ENCODE measurements around the gene JMJD1C. TPM values are rescaled to one million over a fixed set of nuclear protein-coding genes. Genes with fewer than 3 reads are reported as not detected.

Gene JMJD1C
- total and polyA plus RNA-seq, 2 donors (not counting 3 experiments of a cell fraction or from before 2014, with no cell fraction given) = 32.1 to 97.1 TPM

GRCh38 chr10:63120554-63120953, 345.2 kb downstream of the JMJD1C start:
- Histone ChIP-seq H3K4me3 (replicated peaks in 1 of 3; ENCODE audit: insufficient read depth in 1 of 3, low read depth in 1 of 3, low read length in 3 of 3) (no peak overlapping the region), H3K27me3 (ENCODE audit: control insufficient read depth in 2 of 2, insufficient read depth in 2 of 2, low read length in 2 of 2) (no peaks in the 10 kb centered on the region), H2AFZ (ENCODE audit: low read depth, low read length) (no peak overlapping the region), H3K9me3 (replicated peaks; ENCODE audit: control insufficient read depth, insufficient read depth, low read length) (no peaks in the 10 kb centered on the region), H3K27ac (ENCODE audit: insufficient read depth, low read depth, low read length) (no peak overlapping the region), H3K4me2 (ENCODE audit: insufficient read depth, low read length) (no peak overlapping the region), H3K9me1 (replicated peaks; ENCODE audit: control insufficient read depth, extremely low read depth, insufficient read depth, low read length) (no peaks in the 10 kb centered on the region), H4K20me1 (replicated peaks; ENCODE audit: control insufficient read depth, extremely low read depth, insufficient read depth, low read length) (no peaks in the 10 kb centered on the region), H3K79me2 (ENCODE audit: control insufficient read depth, insufficient read depth, low read length) (no peaks in the 10 kb centered on the region), H3K36me3 (ENCODE audit: control insufficient read depth in 2 of 2, extremely low read depth in 1 of 2, insufficient read depth in 2 of 2, low read length in 2 of 2) (no peaks in the 10 kb centered on the region), H3K9ac (replicated peaks; ENCODE audit: extremely low read depth, insufficient read depth, low read length) (no peak overlapping the region), H3K4me1 (ENCODE audit: control insufficient read depth, extremely low read depth, insufficient read depth, low read length) (no peaks in the 10 kb centered on the region)
- FAIRE-seq = no peak
- BruUV-seq (replicated peaks) = no TSS peak
- TF ChIP-seq MYC (IDR thresholded peaks at IDR 0.05; ENCODE audit: low read depth, low read length) (no peak), FOS (IDR thresholded peaks at IDR 0.05; ENCODE audit: borderline replicate concordance, insufficient read depth, low read length) (no peak), POLR2AphosphoS5 (IDR thresholded peaks at IDR 0.05; ENCODE audit: insufficient read depth, low read depth, low read length) (no peak), POLR2A (IDR thresholded peaks at IDR 0.05; ENCODE audit: low read depth, low read length) (no peak), GATA2 (IDR thresholded peaks at IDR 0.05; ENCODE audit: insufficient read depth, insufficient read length, low read depth, low read length) (no peak), EZH2 (IDR thresholded peaks at IDR 0.05; ENCODE audit: borderline replicate concordance, low read depth, low read length, severe bottlenecking) (no peak), JUN (IDR thresholded peaks at IDR 0.05; ENCODE audit: borderline replicate concordance, insufficient read depth, insufficient read length, low read depth) (no peak)
- TF ChIP-seq, protein P1, sequence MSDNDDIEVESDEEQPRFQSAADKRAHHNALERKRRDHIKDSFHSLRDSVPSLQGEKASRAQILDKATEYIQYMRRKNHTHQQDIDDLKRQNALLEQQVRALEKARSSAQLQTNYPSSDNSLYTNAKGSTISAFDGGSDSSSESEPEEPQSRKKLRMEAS (IDR thresholded peaks at IDR 0.05; ENCODE audit: insufficient read depth, insufficient read length) = no peak
- TF ChIP-seq, protein P2, sequence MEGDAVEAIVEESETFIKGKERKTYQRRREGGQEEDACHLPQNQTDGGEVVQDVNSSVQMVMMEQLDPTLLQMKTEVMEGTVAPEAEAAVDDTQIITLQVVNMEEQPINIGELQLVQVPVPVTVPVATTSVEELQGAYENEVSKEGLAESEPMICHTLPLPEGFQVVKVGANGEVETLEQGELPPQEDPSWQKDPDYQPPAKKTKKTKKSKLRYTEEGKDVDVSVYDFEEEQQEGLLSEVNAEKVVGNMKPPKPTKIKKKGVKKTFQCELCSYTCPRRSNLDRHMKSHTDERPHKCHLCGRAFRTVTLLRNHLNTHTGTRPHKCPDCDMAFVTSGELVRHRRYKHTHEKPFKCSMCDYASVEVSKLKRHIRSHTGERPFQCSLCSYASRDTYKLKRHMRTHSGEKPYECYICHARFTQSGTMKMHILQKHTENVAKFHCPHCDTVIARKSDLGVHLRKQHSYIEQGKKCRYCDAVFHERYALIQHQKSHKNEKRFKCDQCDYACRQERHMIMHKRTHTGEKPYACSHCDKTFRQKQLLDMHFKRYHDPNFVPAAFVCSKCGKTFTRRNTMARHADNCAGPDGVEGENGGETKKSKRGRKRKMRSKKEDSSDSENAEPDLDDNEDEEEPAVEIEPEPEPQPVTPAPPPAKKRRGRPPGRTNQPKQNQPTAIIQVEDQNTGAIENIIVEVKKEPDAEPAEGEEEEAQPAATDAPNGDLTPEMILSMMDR (IDR thresholded peaks at IDR 0.05; ENCODE audit: extremely low read depth in 1 of 2, insufficient read depth in 1 of 2, low read depth in 1 of 2, low read length in 2 of 2) = no peak
- ChIA-PET CTCF (no interaction called here), POLR2A (no interaction called here)
- intact Hi-C loops (cut with micrococcal nuclease) = no loop called here
- dilution Hi-C loops (cut with MboI; ENCODE audit: extremely low pct_ligation_motif_present, low sequenced_read_pairs) = no loop called here
- DNase-seq (ENCODE audit: low read depth, low spot score) = no peak

All from endothelial cell of umbilical vein (primary cell).